Activated CD8-positive, alpha-beta T cell treated with anti-CD3 and anti-CD28 coated beads for 36 hours (primary cell): ENCODE results near the gene CMSS1. TPM values are rescaled to one million over a fixed set of nuclear protein-coding genes. Genes with fewer than 3 reads are reported as not detected.

ENCODE experiments used
- ATAC-seq: fragments of 200-7000 bp; cut with Tn5 transposase; one replicate; pipeline ENCODE4 v1.10.0; 2021; ENCODE audit warnings: mild to moderate bottlenecking, moderate library complexity
- CTCF ChIA-PET: fragments of 350-600 bp; sonication (Branson Sonifier 250); formaldehyde crosslinking; loops from one replicate; lab custom pipeline; 2021; ENCODE audit warnings: antibody characterized with exemption; lab: Charles Lee
- POLR2A ChIA-PET: fragments of 350-600 bp; sonication (Branson Sonifier 250); formaldehyde crosslinking; loops from one replicate; lab custom pipeline; 2021; ENCODE audit warnings: antibody characterized with exemption; lab: Charles Lee
- DNase-seq: peaks from one replicate; pipeline ENCODE4 v3.0.0-alpha.2; 2020
- H3K27ac Mint-ChIP-seq: one replicate; pipeline ENCODE4 v1.8.0; 2021; ENCODE audit warnings: mild to moderate bottlenecking, mixed read lengths
- H3K27me3 Mint-ChIP-seq: one replicate; pipeline ENCODE4 v1.8.0; 2021; ENCODE audit warnings: mixed read lengths
- H3K36me3 Mint-ChIP-seq: one replicate; pipeline ENCODE4 v1.8.0; 2021; ENCODE audit warnings: low read depth, mixed read lengths
- H3K4me1 Mint-ChIP-seq: one replicate; pipeline ENCODE4 v1.8.0; 2021; ENCODE audit warnings: low read depth, mixed read lengths
- H3K4me3 Mint-ChIP-seq: one replicate; pipeline ENCODE4 v1.8.0; 2021; ENCODE audit warnings: mild to moderate bottlenecking, moderate library complexity, mixed read lengths
- H3K9me3 Mint-ChIP-seq: one replicate; pipeline ENCODE4 v1.8.0; 2021; ENCODE audit warnings: mixed read lengths
- CTCF ChIP-seq: fragments of 200-600 bp; IDR thresholded peaks from one replicate; pipeline ENCODE4 v1.8.0; 2022; ENCODE audit warnings: antibody characterized with exemption, mild to moderate bottlenecking
- intact Hi-C: fragments of 100-400 bp; cut with micrococcal nuclease; formaldehyde crosslinking; loops from one replicate; pipeline ENCODE4 v1.10.0; 2022
- total RNA-seq, 2 experiments: library from RNA; stranded (reverse); gene quantifications; one replicate each; pipeline ENCODE4 v1.2.3, GENCODE V29; 2021

CMSS1 gene
- total RNA-seq, 2 experiments from 2014 or later, result 93.9 to 110 TPM

- POLR2A ChIA-PET, result no interaction called here
Observed at GRCh38 chr3:99949956-99950670, 132.5 kb downstream of the CMSS1 start.

GRCh38 chr3:99950921-99951320, 133.3 kb downstream of the CMSS1 start:
- Mint-ChIP-seq H3K27ac (no peak overlapping the region), H3K4me1 (peaks cover 2% of the 10 kb centered on the region), H3K4me3 (no peak overlapping the region), H3K27me3 (no peaks in the 10 kb centered on the region), H3K36me3 (no peaks in the 10 kb centered on the region), H3K9me3 (no peaks in the 10 kb centered on the region)
- DNase-seq, result no peak
- intact Hi-C loops, result no loop called here
- ChIA-PET POLR2A (no interaction called here), CTCF (no interaction called here)
- no peak for TF ChIP-seq CTCF
- ATAC-seq, result no peak

More at GRCh38 chr3:99949956-99950670, 132.5 kb downstream of the CMSS1 start:
- Mint-ChIP-seq H3K27me3 (no peaks in the 10 kb centered on the region), H3K27ac (no peak overlapping the region), H3K4me3 (no peak overlapping the region), H3K9me3 (no peaks in the 10 kb centered on the region), H3K4me1 (peaks cover 2% of the 10 kb centered on the region), H3K36me3 (no peaks in the 10 kb centered on the region)
- CTCF ChIA-PET, result no interaction called here
- ATAC-seq (no peak), DNase-seq (no peak)
- intact Hi-C loops, result no loop called here
- no peak for TF ChIP-seq CTCF

- ChIA-PET CTCF (interaction anchor here (1.8 kb wide), 1 partner anchor 144 kb away, joined by 4 read pairs; no protein-coding TSS in a partner anchor), POLR2A (no interaction called here)
- DNase-seq (no peak), ATAC-seq (no peak)
- TF ChIP-seq CTCF, result no peak
- intact Hi-C loops, result no loop called here
- Mint-ChIP-seq H3K36me3 (no peaks in the 10 kb centered on the region), H3K9me3 (no peaks in the 10 kb centered on the region), H3K27ac (no peak overlapping the region), H3K4me3 (no peak overlapping the region), H3K4me1 (peaks cover 2% of the 10 kb centered on the region), H3K27me3 (no peaks in the 10 kb centered on the region)
Observed at GRCh38 chr3:99951701-99952100, 134.0 kb downstream of the CMSS1 start.

GRCh38 chr3:99952306-99952705, 134.6 kb downstream of the CMSS1 start:
- Mint-ChIP-seq H3K4me3 (no peak overlapping the region), H3K27ac (no peak overlapping the region), H3K9me3 (no peaks in the 10 kb centered on the region), H3K36me3 (no peaks in the 10 kb centered on the region), H3K27me3 (no peaks in the 10 kb centered on the region), H3K4me1 (peaks cover 2% of the 10 kb centered on the region)
- ATAC-seq, result no peak
- TF ChIP-seq CTCF, result no peak
- ChIA-PET CTCF (interaction anchor here (1.1 to 1.8 kb wide), 2 partner anchors 9 to 145 kb away, joined by 3 to 4 read pairs; no protein-coding TSS in a partner anchor), POLR2A (no interaction called here)
- DNase-seq, result no peak
- intact Hi-C loops, result no loop called here

- no peak for ATAC-seq
- Mint-ChIP-seq H3K4me3 (no peak overlapping the region), H3K27ac (no peak overlapping the region), H3K4me1 (peaks cover 2% of the 10 kb centered on the region), H3K36me3 (no peaks in the 10 kb centered on the region), H3K27me3 (no peaks in the 10 kb centered on the region), H3K9me3 (no peaks in the 10 kb centered on the region)
- intact Hi-C loops, result no loop called here
- no peak for TF ChIP-seq CTCF
- ChIA-PET POLR2A (no interaction called here), CTCF (no interaction called here)
- no peak for DNase-seq
Observed at GRCh38 chr3:99953596-99953995, 135.9 kb downstream of the CMSS1 start.
